ENCODE measurements around the gene YIF1A.

GRCh38 chr11:66331542-66332370 lies 42.8 kb upstream of the YIF1A start:
- TF ChIP-seq JUN (IDR thresholded peaks at IDR 0.05; ENCODE audit: borderline replicate concordance, insufficient read depth, insufficient read length, low read depth) (no peak), CTCF (IDR thresholded peaks at IDR 0.05; ENCODE audit: extremely low read depth in 1 of 2, insufficient read depth in 1 of 2, low read depth in 1 of 2, low read length in 2 of 2) (no peak), POLR2A (IDR thresholded peaks at IDR 0.05; ENCODE audit: low read depth, low read length) (no peak), EZH2 (IDR thresholded peaks at IDR 0.05; ENCODE audit: borderline replicate concordance, low read depth, low read length, severe bottlenecking) (no peak), GATA2 (IDR thresholded peaks at IDR 0.05; ENCODE audit: insufficient read depth, insufficient read length, low read depth, low read length) (no peak), POLR2AphosphoS5 (IDR thresholded peaks at IDR 0.05; ENCODE audit: insufficient read depth, low read depth, low read length) (no peak)
